Astrocyte (in vitro differentiated cells and primary cell): ENCODE data around the gene PTPRT.

Experiments used
- EZH2 ChIP-seq: IDR thresholded peaks from 2 replicates; pipeline ENCODE4 v1.6.1; 2012; ENCODE audit warnings: mild to moderate bottlenecking, low read length, inconsistent platforms; ENCODE audit not compliant: insufficient read depth
- TF ChIP-seq, protein P1 (sequence below): IDR thresholded peaks from 2 replicates; pipeline ENCODE4 v1.5.1; 2011; ENCODE audit warnings: low read depth, mild to moderate bottlenecking, inconsistent platforms, low read length, moderate library complexity; ENCODE audit not compliant: insufficient read depth

DNA sequence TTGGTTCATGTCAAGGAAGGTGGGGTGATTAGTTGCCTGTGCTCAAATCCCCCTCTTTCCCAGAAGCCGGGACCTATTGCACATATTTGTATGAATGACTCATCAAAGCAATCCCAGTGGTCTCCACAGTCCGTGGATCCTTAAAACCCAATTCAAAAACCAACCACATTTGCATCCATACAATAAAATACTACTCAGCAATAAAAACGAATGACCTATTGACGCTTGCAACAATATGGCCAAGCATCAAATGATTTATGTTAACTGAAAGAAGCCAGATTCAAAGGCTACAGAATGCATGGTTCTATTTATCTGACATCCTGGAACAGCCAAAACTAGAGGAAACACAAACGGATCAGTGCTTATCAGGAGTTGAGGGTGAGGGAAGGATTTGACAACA lies 275.4 kb downstream of the PTPRT start:
- TF ChIP-seq, protein P1, sequence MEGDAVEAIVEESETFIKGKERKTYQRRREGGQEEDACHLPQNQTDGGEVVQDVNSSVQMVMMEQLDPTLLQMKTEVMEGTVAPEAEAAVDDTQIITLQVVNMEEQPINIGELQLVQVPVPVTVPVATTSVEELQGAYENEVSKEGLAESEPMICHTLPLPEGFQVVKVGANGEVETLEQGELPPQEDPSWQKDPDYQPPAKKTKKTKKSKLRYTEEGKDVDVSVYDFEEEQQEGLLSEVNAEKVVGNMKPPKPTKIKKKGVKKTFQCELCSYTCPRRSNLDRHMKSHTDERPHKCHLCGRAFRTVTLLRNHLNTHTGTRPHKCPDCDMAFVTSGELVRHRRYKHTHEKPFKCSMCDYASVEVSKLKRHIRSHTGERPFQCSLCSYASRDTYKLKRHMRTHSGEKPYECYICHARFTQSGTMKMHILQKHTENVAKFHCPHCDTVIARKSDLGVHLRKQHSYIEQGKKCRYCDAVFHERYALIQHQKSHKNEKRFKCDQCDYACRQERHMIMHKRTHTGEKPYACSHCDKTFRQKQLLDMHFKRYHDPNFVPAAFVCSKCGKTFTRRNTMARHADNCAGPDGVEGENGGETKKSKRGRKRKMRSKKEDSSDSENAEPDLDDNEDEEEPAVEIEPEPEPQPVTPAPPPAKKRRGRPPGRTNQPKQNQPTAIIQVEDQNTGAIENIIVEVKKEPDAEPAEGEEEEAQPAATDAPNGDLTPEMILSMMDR: no peak
- TF ChIP-seq EZH2: no peak
